NOMO-1 (cell line): ENCODE results near the gene SCN10A.

ENCODE experiments used
- DNase-seq, 2 experiments: peaks; one replicate each; lab custom pipeline; 2025; ENCODE audit not compliant: unreplicated experiment in 2 of 2; lab: John Stamatoyannopoulos, UW

Gene SCN10A

DNA sequence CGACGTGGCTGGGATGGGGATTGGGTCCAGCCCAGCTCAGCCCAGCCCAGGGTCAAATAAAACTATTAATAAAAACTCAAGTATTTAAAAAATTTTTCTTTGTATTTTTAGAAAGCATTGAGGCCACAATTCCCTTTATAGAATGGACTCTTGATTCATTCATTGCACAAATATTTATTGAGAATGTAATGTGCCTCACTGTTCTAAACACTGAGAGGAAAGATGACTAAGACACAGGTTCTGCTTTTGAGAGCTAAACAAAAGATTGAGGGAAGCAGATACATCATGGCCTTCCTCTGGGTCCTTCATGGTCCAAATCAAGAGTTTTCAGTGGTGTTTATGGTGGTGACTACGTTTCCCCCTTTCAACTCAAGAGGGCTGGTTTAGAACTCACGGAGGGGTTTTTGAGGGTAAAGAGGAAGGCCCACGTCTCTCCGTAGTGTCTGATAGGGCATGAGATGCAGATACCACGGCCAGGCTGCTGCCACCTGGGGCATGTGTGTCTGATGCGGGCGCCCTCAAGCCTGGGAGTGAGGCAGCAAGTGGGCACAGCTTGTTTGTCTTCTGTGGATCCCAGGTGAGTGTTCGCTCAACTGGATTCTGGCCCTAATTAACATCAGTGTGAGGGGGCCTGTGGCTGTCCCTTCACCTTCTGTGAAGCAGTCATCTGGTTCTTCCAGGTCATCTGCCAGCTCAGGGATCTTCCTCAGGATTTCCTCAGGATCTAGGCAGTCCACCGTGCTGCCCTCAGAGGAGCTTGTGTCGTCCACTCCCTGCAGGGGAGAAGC is 93.0 kb downstream of the SCN10A start:
- no peak for DNase-seq

- peak; percentile 34 to 35 for DNase-seq
These were observed 94.7 kb downstream of the SCN10A start for GRCh38 chr3:38721207-38721772.

DNA sequence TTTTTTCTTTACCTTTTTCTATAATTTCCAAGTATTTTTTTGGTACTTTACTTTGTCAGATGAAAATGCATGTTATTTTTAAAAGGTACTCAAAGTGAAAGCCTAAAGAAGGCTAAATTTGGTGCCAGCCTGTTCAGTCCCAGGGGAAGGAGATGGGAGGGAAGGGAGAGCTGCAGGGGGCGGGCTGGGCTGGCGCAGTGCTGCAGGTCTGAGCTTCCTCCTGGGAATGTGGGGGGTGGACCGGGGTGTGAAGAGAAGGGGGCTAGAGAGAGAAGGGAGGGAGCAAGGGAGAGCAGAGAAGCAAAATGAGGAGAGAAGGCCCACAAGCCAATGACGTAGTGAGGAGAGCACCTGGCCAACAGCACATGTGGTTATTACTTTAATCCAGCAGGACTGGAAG is 95.6 kb downstream of the SCN10A start:
- DNase-seq, result no peak

DNA sequence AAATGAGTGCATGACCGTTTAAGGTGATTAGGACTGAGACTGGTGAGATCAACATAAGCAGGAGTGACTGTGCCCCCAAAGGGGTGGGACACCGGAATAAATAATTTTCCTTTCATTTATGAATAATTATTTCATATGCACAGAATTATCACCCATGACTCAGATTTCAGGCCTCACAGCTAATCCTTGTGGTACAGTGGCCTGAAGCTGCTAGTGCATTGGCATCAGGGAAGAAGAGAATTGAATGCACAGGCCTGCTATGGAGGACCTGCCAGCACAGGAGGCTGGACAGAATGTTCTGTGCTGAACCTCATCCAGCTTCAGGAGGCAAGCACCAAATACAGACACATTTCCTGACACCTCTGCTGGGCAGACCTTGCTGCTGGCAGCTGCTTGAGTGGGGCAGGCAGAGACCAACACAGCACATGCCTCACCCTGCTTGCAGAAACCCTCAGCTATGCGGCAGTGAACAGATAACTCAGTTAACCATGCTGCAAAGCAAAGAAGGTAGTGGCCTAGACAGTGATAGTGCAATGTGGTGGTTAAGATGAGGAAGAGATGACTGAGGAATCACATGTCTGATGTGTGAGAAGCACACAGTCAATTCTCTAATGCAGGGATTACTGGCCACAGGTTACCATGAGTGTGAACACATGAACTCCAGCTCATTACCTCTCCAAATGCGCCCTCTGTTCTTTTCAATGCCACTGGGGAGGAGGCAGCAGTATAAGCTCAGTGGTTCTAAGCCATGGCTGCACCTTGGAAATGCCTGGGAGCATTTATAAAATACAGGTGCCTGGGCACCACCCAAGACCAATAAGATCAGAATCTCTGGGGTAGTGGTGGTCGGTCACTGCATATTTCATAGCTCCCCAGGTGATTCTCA is 98.4 kb downstream of the SCN10A start:
- no peak for DNase-seq

DNA sequence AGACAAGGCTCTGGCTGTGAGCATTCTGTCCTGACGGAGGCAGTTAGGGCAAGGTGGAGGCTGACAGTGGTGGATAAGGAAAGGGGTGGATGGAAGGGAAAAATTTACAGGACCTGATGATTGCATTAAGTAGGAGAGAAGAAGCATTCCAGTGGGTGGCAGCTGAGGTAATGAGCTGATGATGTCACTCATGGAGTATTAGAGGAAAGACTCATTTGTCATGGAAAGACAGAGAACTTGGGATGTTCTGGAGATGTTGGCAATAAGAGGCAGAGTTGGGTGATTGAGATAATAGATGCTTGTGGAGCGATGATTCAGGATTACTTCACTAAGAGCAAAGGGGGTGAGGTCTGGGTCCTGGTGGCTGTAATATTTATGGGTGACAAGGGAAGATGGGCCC is 102.9 kb downstream of the SCN10A start:
- DNase-seq, result no peak

DNA sequence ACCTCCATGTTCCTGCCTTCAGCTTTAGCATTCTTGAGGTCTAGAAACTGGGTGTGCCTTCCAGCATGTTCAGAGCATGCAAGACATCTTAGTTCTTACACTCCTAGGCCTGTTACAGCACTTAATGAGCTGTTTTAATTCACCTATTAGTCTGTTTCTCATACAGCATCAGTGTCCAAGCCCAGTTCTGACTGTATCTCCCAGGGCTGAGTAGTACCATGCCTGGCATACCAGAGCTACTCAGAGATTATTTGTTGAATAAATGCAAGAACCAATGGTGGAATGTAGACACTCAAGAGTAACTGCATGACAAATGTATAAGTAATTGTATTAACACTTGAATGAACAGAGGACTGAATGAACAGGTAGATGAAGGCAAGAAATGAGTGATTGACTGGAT is 104.7 kb downstream of the SCN10A start:
- DNase-seq, result no peak

DNA sequence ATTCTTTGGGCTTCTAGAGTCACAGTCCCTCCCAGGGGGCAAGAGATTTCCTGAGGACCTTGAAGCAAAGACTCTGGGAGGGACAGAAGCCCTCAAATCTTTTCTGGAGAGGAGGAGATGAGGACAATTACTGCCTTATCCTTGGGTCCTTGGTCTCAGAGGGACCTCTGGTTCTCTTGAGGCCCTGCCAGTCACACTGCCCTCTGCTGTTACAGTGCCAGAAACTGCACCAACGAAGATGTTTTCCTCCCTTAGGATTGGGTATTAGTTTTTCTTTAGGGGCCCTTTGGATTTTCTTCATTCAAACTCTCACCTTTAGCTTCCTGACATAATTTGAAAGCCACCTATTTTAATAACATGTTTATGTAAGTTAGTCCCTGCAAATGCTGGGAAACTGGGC is 108.3 kb downstream of the SCN10A start:
- no peak for DNase-seq

- no peak for DNase-seq
These were observed 109.1 kb downstream of the SCN10A start for GRCh38 chr3:38706961-38707360.

GRCh38 chr3:38702231-38702630 is 113.8 kb downstream of the SCN10A start:
- DNase-seq, result no peak

DNA sequence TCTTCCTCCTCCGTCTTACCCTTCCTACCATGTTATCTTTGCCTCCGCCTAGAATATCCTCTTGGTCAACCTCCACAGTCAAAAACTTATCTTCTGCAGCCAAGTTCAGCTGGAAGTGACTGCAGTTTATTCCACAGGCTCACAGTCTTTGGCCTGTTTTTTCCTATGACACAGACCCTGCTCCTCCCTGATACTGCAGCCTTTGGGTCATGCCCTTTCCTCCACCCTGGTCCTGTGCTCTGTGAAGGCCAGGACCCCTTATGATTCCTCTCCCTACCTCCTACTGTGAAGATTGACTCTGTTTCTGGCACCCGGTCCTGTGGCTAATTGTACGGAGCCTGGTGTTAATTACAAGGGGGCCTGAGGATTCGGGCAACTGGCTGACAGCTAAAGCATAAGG is 117.3 kb downstream of the SCN10A start:
- no peak for DNase-seq

GRCh38 chr3:38698061-38698460 is 118.0 kb downstream of the SCN10A start:
- DNase-seq, result no peak

- DNase-seq, result no peak
These were observed 120.0 kb downstream of the SCN10A start for GRCh38 chr3:38696034-38696433.

DNA sequence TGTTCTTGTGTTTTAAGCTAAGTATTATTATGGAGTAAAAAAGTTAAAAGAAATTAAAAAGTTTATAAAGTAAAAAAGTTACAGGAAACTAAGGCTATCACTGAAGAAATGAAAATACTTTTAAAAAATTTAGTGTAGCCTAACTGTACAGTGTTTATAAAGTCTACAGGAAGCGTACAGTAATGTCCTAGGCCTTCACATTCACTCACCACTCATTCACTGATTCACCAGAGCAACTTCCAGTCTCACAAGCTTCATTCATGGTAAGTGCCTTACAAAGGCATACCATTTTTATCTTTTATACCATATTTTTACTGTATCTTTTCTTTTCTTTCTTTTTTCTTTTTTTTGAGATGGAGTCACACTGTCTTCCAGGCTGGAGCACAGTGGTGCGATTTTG is 125.8 kb downstream of the SCN10A start:
- no peak for DNase-seq

GRCh38 chr3:38689774-38690173 is 126.2 kb downstream of the SCN10A start:
- DNase-seq, result no peak

- no peak for DNase-seq
These were observed 126.7 kb downstream of the SCN10A start for GRCh38 chr3:38689346-38689745.

- DNase-seq, result peak; percentile 26 to 79
These were observed 128.7 kb downstream of the SCN10A start for GRCh38 chr3:38687321-38687720.

- peak in 1 of 2 experiments; percentile 3 for DNase-seq
These were observed 131.5 kb downstream of the SCN10A start for GRCh38 chr3:38684546-38684945.

- DNase-seq, result no peak
These were observed 146.3 kb downstream of the SCN10A start for GRCh38 chr3:38669668-38670067.

DNA sequence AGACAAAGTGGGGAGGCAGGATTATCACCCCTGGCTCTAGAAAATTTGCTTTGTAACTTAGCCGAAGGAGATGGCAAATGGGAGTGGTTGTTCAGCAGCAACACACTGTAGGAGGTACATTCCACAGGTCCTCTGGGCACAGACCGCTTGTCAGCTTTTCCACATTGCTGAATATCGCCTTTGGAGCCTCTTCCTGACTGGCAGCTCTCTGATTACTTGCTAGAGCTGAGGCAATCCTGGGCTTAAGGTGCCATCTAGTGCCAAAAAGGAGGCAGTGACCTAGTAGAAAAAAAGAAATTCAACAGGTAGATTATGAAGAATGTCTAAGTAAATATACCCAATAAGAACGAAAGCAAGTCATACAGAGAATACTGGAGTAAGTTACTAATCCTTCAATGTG is 153.5 kb downstream of the SCN10A start:
- DNase-seq, result peak in 1 of 2 experiments; percentile 23

- no peak for DNase-seq
These were observed 157.2 kb downstream of the SCN10A start for GRCh38 chr3:38658841-38659240.

DNA sequence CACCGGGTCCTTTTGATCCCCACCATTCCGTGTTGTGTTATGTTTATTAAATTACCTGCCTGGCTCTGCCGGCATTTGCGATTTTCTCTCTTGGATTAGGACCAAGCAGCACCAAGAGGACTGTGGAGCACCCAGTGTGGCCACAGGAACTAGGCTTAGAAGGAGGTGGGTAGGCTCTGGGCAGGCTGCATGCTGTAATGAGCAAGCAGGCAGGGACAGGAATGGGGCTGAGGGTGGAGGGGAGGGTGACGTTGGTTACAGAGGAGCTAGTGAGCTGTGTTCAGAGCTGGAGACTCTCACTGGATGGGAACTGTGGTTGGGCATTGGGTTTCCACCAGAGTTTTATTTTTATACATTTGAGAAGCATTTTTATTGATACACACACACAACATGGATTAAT is 158.6 kb downstream of the SCN10A start:
- no peak for DNase-seq
